Frontal cortex (tissue), 4 donors: ENCODE measurements around the gene DRD4. TPM values are rescaled to one million over a fixed set of nuclear protein-coding genes. Genes with fewer than 3 reads are reported as not detected.

Experiments used
- DNase-seq, 2 donors: peaks; one replicate each; pipeline ENCODE4 v3.0.0; 2012; ENCODE audit warnings: low spot score in 2 of 2
- FAIRE-seq: peaks from 2 replicates; lab custom pipeline; 2012; peaks lifted over from hg19 to GRCh38; lab: Jason Lieb, UNC
- total RNA-seq: library from RNA; depleted of rRNA; stranded (reverse); fragments of >200 nt; gene quantifications from one replicate; pipeline ENCODE4 v1.2.3, GENCODE V29; 2014
- donor health status: control.
- donor health status: control.
- donor health status: control.

DRD4 gene
- total RNA-seq, 1 donor from 2014 or later, result not detected

DNA sequence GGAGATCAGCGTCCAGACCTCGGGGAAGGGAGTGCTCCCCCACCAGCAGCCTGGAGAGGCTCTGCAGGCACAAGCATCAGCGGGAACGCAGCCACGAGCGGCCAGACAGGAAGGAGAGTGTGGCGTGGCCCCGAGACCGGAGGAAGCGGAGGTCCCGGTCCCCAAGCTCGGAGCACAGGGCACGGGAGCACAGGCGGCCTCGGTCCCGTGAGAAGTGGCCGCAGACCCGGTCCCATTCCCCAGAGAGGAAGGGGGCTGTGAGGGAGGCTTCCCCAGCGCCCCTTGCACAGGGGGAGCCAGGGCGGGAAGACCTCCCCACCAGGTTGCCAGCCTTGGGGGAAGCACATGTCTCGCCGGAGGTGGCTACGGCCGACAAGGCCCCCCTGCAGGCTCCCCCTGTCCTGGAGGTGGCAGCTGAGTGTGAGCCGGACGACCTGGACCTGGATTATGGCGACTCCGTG is 28.2 kb upstream of the DRD4 start:
- FAIRE-seq (no peak), DNase-seq (no peak)

DNA sequence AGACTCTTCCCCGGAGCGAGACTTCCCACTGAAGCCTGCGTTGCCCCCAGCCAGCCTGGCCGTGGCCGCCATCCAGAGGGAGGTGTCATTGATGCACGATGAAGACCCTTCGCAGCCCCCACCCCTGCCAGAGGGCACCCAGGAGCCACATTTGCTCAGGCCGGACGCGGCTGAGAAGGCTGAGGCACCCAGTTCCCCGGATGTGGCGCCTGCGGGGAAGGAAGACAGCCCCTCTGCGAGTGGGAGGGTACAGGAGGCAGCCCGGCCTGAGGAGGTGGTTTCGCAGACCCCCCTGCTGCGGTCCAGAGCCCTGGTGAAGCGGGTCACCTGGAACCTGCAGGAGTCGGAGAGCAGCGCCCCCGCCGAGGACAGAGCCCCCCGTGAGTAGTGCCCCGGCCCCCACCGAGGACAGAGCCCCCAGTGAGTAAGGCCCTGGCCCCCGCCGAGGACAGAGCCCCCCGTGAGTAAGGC is 27.7 kb upstream of the DRD4 start:
- FAIRE-seq (no peak), DNase-seq (no peak)

DNA sequence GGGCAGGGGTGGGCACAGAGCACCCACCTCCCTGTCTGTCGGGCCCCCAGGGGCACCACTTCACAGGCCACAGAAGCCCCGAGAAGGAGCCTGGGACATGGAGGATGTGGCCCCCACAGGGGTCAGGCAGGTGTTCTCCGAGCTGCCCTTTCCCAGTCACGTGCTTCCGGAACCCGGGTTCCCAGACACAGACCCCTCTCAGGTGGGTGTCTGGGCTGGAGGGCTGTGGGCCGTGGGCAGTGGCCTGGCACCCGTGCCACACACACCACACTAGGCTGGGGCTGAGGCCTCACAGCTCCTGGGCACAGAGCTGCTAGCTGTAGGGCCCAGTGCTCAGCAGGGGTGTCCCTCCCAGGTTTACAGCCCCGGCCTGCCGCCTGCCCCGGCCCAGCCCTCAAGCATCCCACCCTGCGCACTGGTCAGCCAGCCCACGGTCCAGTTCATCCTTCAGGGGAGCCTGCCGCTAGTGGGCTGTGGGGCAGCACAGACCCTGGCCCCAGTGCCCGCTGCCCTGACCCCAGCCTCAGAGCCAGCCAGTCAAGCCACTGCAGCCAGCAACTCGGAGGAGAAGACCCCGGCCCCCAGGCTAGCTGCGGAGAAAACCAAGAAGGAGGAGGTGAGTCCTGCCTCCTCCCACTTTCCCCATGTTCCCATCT is 26.8 kb upstream of the DRD4 start:
- FAIRE-seq, result no peak
- no peak for DNase-seq

DNA sequence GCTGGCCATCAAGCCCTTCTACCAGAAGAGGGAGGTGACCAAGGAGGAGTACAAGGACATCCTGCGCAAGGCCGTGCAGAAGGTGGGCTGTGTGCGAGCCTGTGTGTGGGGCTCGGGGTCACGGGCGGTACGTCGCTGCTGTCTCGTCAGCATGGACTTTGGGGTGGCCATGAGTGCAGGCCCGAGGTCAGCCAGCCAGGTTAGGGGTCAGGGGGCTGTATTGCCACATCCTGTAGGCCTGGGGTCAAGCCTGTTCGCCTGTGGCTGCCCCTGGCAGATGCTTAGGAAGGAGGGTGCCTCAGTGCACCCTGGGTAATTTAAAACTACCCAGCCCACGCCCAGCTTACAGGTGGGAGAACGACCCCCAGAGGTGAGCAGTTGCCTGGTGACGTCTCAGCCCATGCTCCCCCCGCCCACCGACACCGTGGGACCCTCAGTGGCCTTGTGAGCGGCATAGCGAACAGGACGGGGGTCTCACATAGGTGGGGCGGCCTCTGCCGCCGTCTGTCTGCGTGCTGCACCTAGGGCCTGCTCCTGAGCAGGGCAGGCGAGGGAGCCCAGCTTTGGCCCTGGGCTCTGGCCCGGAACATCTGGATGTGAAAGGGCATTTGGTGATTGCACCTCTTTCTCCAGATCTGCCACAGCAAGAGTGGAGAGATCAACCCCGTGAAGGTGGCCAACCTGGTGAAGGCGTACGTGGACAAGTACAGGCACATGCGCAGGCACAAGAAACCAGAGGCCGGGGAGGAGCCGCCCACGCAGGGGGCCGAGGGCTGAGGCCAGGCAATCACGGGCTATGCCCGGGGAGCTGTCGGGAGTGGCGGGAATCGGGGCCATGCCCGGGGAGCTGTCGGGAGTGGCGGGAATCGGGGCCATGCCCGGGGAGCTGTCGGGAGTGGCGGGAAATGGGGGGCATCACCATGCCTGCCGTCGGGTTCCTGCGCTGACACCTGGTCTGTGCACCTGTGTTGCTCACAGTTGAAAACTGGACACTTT is 25.8 kb upstream of the DRD4 start:
- FAIRE-seq (no peak), DNase-seq (no peak)

DNA sequence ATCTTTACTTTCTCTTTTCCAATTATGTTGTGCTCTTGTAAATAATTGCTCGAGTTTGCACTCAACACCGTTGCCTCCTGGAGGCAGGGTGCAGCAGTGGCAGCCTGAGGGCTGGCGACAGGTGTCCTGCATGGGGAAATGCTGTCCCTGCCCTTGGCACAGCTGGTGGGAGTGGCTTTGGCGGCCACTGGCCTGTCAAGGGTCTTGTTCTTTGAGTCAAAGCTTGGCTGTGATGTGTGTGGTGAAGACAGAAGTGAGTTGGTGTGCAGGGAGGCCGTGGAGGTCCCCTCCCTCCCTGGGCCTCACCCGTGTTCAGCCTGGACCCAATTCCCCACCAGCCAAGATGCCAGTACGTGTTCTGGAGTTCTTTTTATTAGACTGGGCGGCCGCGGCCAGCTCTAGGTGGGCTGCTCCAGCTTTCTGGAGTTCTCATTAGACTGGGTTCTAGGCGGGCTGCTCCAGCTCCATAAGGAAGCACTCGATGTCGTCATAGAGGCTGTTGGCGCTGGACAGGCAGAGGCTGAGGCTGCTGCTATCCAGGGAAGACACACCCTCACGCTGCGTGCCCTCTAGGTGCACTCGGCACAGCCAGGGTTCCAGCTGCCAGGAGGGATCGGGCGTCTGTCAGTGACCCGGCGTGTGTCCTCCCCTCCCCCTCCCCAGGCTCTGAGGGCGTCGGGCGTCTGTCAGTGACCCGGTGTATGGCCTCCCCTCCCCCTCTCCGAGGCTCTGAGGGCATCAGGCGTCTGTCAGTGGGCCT is 24.7 kb upstream of the DRD4 start:
- FAIRE-seq (no peak), DNase-seq (no peak)

DNA sequence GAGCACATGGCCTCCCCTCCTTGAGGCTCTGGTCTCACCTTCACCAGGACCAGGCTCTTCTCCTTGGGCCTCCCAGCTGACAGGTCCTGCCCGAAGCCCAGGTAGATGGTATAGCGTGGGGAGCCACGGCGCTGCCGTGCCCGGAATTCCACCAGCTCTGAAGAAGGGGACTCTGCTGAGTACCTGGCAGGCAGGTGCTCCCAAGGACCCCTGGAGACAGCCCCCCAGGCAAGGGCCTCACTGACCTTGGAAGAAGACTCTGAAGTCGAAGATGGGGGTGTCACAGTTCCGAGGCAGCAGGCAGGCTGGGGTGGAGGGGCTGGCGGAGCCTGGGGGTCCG is 24.1 kb upstream of the DRD4 start:
- FAIRE-seq (no peak), DNase-seq (no peak)

DNA sequence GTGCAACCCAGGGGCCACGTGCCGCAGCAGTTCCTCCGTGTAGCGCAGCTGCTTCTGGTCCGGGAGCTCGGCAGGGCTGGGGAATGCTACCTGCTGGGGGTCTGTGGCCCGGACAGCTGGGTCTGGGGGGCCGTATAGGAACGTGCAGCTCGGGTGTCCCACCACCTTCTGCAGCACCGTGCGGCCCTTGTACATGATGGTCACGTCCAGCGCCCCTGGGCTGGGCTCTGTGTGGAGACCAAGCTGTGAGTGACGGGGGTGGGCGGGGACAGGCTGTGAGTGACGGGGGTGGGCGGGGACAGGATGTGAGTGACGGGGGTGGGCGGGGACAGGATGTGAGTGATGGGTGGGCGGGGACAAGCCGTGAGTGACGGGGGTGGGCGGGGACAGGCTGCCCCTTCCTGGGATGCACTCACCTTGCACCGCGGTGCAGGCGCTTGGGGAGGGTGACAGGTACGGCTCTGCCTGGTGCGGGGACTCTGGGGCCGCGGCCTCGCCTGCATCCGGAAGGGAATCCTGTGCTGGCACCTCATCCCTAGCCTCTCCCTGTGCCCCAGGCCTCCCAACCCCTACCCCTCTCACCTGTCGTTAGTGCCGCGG is 23.6 kb upstream of the DRD4 start:
- no peak for FAIRE-seq
- peak in 1 of 2 donors; percentile 81 for DNase-seq

DNA sequence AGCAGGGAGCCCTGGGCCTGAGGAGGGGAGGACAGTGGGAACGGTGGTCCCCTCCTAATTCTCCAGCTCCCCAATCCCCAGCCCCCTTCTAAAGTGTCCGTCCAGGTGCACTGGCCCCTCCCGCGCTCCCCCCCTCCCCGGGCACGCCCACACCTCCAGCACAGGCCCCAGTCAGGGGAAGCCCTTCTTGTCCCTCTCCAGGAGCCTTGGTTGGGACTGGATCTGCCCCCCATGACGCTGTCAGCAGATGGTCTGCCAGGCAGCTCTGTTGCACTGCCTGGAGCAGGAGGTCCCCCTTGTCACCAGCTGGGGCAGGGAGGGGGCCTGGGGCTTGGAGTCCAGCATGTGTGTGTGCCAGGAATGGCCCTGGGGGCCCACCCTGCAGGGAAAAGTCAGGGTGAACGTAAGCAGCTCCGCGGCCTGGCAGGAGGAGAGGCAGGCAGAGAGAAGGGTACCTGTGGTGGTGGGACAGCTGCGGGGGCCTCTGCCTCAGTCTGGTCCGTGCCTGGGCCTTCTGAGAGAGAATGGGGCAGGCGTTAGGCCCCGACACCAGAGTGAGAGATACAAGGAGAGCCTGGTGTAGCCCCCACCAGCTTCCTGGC is 22.9 kb upstream of the DRD4 start:
- no peak for FAIRE-seq
- DNase-seq, result no peak

DNA sequence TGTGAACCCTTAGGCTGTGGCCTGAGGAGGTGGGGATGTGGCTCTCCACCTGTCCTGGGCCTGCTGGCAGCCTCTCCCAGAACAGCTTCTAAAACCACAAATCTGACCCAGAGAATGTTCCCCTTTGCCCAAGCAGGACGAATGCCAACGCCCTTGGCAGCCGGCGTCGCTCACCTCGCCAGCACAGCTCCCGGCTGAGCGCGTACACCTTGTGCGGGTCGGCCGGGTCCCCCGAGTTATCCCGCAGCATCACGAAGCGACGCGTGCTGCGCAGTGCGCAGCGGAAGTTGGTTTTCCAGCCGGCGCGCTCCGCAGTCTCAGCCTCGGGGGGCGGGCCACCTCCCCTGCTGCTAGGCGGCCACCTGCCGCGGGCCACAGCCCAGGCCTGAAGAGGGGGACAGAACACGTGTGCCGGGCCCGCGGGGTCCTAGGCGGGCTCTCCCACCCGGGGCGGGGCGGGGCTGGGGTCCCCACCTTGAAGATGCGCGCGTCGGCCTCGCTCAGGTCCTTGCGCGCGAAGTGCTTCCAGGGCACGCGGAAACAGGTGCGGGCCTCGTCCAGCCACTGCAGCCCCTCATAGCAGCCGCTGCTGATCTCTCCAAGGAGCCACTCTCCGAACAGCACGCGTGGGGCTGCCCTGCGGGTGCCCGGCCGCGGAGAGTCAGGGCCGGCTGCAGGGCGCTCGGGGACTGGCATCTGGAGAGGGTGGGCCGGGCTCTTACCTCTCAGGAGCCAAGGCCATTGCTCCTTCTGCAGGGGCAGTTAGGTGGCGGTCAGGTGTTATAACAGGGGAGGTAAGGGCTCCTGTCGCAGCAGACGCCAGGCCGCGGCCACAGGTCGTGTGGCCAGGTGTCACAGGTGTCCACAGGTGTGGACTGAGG is 22.2 kb upstream of the DRD4 start:
- FAIRE-seq, result no peak

DNA sequence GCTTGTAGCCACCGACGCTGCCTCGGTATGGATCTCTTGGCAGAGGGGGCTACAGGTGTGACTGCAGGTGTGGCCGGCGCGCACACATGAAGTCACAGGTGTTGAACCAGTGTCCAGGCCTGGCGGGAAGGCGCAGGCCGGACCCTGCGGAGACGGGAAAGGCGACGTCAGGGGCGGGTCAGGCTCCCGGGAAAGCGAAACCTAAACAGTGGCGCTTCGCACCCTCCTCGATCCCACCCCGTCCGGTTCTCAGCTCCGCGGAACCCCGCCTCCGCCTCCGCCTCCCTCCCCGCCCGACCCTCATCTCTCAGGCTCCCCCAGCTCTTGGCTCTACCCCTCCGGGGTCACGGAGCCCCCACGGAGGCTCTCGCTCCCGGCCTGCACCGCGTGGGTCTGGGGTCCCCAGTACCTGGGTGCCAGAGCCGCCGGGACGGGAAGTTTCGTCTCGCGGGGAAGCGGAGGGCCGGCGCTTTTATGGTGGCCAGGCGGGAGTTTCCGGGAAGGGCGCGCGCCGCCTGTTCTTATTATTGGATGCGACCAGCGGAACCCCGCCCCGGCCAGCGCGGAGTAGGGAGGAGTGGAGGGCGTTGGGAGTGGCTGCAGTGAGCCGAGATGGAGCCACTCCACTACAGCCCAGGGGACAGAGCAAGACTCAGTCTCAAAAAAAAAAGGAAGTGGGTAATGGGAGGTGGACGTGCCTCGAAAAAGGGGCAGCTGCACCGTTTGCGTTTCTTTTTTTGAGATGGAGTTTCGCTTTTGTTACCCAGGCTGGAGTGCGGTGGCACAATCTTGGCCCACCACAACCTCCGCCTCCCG is 21.4 kb upstream of the DRD4 start, which contains the start of gene IRF7:
TSS of gene IRF7 (minus strand) at position 447 of the 816 bp plus-strand sequence. CDS start 586 bp downstream, outside the sequence.
- DNase-seq (peak; percentile 93 to 94), FAIRE-seq (no peak)

More for the DNA sequence above, 22.2 kb upstream of the DRD4 start:
- no peak for DNase-seq

DNA sequence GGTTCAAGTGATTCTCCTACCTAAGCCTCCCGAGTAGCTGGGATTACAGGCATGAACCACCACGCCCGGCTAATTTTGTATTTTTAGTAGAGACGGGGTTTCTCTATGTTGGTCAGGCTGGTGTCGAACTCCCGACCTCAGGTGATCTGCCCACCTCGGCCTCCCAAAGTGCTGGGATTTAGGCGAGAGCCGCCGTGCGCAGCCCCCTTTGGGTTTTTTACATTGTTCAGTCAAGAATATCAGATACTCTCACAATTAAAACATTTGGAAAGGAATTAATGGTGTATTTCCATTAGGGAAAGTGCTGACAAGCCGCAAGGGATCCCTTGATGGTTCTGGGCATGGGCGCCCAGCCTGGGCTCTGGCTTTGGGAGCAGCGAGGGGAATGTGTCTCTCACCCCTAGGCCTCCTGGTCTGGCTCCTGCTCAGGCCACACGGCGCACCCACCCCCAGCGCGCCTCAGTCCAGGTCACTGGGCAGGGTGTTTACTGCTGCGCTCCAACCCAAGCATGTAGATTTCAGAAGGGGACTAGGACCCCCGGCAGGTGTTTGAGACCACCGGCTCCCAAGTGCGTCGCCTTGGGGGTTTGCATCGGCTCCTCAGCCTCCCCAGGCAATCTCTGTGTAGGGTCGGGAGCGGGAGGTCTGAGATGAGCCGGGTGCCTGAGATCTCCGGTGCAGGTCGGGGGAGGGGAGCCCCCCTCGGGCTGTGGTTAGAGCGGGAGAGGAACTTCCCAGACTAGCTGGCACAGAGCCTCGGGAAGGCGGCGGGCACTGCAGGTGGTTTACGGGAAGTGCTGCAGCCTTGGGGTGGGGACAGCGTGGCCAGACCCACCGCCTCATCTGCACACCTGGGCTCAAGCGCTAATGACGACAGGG is 20.5 kb upstream of the DRD4 start:
- no peak for FAIRE-seq

DNA sequence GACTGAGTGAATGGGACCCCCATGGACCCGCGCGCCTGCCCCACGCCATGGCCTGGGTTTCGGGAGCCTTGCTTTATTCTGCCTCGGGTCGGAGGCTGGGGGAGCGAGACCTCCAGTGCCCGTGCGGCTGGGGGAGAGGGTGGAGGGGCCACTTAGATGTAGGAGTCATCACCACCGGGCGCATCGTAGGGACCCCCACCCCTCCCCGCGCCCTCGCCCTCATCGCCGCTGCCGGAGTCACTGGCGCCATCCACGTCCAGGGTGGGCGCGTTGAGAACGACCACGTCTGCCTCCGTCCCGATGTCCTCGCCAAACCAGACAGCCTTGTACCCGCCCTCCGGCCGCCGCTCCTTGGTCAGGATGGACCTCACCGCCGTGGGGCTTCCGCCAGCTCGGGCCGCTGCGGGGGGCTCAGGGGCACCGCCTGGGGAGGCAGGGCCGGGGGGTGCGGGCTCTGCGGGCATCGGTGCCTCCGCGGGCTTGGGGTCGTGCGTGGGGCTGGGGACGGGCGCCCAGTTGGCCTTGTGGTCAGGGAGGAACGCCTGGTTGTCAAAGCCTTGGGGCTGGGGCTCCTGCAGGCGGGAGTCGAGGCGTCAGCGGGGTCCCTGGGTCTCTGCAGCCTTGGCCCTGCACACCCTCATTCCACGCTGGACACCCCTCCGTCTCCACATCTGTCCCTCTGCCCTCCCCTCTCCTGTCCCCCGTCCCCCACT is 19.7 kb upstream of the DRD4 start:
- FAIRE-seq (no peak), DNase-seq (no peak)

More for the DNA sequence above, 20.5 kb upstream of the DRD4 start:
- no peak for DNase-seq

DNA sequence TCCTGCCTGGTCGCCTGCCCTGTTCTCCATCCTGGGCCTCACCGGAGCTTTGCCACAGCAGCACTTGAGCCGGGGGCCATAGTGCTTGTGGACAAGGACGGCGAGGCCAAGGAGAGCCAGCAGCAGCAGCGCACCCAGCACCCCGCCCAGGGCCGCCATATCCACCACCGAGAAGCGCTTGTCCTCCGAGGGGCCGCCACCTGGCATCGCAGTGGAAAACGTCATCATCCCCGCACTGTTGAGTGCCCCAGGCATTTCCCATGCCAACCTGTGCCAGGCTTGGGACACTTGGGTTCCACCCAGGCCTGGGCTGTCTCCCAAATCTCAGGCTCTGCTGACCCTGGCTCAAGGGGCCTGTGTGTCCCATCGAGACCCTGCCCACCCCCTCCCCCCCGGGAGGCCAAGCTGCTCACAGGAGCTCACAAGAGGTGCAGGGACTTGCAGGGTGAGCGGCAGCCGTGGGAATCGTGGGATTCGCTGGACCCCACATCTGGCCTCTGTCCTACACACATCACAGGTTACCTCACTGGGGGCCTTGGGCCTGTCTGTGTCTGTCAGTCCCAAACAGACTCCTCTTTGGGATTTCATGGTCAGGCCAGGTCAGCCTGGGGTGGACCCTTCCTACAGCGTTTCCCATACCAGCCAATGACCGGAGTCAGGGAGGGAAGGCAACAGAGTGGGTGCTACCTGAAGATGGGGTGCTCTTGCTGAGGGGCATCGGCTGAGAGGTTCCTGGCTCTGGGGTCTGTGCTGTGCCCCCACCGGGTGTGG is 19.0 kb upstream of the DRD4 start:
- FAIRE-seq, result no peak
- DNase-seq, result no peak

DNA sequence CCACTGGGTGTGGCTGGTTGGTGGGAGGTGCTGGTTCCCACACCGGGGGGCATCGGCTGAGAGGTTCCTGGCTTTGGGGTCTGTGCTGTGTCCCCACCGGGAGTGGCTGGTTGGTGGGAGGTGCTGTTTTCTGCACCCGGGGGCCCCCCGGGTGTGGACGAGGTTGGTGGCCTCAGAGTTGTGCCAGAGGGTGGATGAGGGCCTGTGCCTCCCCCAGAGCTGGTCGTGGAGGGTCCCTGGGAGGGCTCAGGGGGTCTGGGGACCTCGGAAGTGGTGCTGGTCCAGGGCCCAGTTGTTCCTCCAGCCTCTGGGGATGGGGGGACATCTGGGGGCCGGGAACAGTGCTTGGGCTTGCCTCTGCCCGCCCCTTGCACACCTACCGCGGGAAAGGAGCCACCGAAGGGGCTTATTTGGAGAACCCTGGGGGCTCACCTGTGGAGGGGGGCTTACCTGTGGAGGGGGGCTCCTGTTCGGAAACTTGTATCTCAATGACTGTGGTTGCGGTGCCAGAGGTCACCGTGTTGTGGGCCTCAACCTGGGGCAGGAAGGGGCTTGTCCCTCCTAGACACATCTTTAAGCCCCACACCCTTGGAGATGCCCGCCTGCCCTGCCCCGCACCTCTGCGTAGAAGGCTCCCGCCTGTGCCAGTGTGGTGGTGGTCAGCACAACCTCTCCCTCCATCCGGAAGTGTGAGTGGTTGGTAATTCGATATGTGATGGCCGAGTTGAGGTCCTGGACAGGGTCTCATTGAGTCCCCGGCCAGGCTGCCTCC is 18.0 kb upstream of the DRD4 start:
- FAIRE-seq (no peak), DNase-seq (no peak)
